Adrenal gland (tissue), 12 donors: ENCODE data around the gene IQCE. TPM values are rescaled to one million over a fixed set of nuclear protein-coding genes. Genes with fewer than 3 reads are reported as not detected.
A peak's percentile ranks its signal among the peaks of the same experiment; 100 is the strongest.

Source experiments
- DNase-seq, 7 donors: peaks; one replicate each; pipeline ENCODE4 v3.0.0-alpha.2; 2019 to 2020
- H3K27ac ChIP-seq, 5 donors: fragments of 200-600 bp; sonication (generic) in 4 of 5; 1 replicate in 3 of 5; 2 replicates in 2 of 5; pipeline versions ENCODE4 v1.5.1 to v1.8.0; 2016 to 2020; ENCODE audit warnings: mild to moderate bottlenecking in 1 of 5
- H3K27me3 ChIP-seq: fragments of 200-600 bp; 2 replicates; pipeline ENCODE4 v1.8.0; 2021
- H3K36me3 ChIP-seq, 2 donors: fragments of 200-600 bp; replicated peaks in 1 of 2; 1 replicate in 1 of 2; 2 replicates in 1 of 2; pipeline versions ENCODE4 v1.5.1 to v1.8.0; 2018 to 2022
- H3K4me1 ChIP-seq, 2 donors: fragments of 200-600 bp; replicated peaks in 1 of 2; 1 replicate in 1 of 2; 2 replicates in 1 of 2; pipeline versions ENCODE4 v1.5.1 to v1.8.0; 2018 to 2021
- H3K4me3 ChIP-seq, 4 donors: fragments of 200-600 bp; sonication (generic) in 3 of 4; one replicate each; pipeline ENCODE4 v1.5.1; 2016 to 2018
- H3K9me3 ChIP-seq, 3 donors: fragments of 200-600 bp; sonication (generic) in 1 of 3; replicated peaks in 1 of 3; 1 replicate in 2 of 3; 2 replicates in 1 of 3; pipeline versions ENCODE4 v1.5.1 to v1.8.0; 2016 to 2021
- POLR2A ChIP-seq, 2 donors: fragments of 450-650 bp; IDR thresholded peaks; one replicate each; pipeline ENCODE4 v1.6.1; 2017; ENCODE audit warnings: antibody characterized with exemption in 2 of 2, mild to moderate bottlenecking in 2 of 2, moderate library complexity in 1 of 2
- WGBS, 4 donors: extraction: QIAGEN DNeasy Blood & Tissue Kit in 2 of 4; methylation state at CpG; one replicate each; pipeline versions ENCODE4 v1.1.5 to v1.1.7; 2013 to 2017; 5-methylcytosine and 5-hydroxymethylcytosine counted together
- intact Hi-C, 2 donors: fragments of 100-400 bp; cut with DNase I; formaldehyde crosslinking; loops; one replicate each; pipeline versions ENCODE4 v1.14.1 to v1.15.0; 2022 to 2023
- polyA plus RNA-seq, 3 donors: library from polyadenylated mRNA; stranded (reverse); fragments of 200-250 nt in 2 of 3; fragments of 350-450 nt in 1 of 3; fragmentation: Illumina TruSeq in 1 of 3; extraction: RNeasy Lipid Tissue Mini Kit (QIAGEN cat#74804) in 1 of 3; gene quantifications; one replicate each; pipeline ENCODE4 v1.2.3, GENCODE V29; 2013 to 2014
- total RNA-seq, 9 donors: library from RNA; depleted of rRNA in 4 of 9; stranded (reverse); fragments of >200 nt in 4 of 9; fragments of 120-200 nt in 1 of 9; fragmentation: NEBNext Ultra II Directional in 1 of 9; extraction: Animal tissue kit (Norgen Biotek cat#: 25700) in 1 of 9; gene quantifications; one replicate each; pipeline versions ENCODE4 v1.1.0 to v1.2.4, GENCODE V29; 2013 to 2023
- TF ChIP-seq, protein P1 (sequence below), 6 experiments: fragments of 450-650 bp in 4 of 6; fragments of 200-600 bp in 2 of 6; sonication (generic) in 1 of 6; IDR thresholded peaks; 1 replicate in 5 of 6; 2 replicates in 1 of 6; pipeline versions ENCODE4 v1.5.1 to v1.8.0; 2016 to 2021; ENCODE audit warnings: antibody characterized with exemption in 6 of 6, mild to moderate bottlenecking in 2 of 6, moderate library complexity in 1 of 6
- donor health status: healthy with polysubstance abuse.
- donor health status: Bipolar disorder and iron deficiency.
- donor health status: DM: yes; HTN: yes; CAD: no.
- donor health status: DM: no; HTN: no; CAD: no.
- donor health status: DM: no; HTN: no; CAD: no.
- donor health status: DM: yes; HTN: yes; CAD: no.

The IQCE gene
- total and polyA plus RNA-seq, 12 donors, result 4.6 to 33.2 (median 13.8) TPM

DNA sequence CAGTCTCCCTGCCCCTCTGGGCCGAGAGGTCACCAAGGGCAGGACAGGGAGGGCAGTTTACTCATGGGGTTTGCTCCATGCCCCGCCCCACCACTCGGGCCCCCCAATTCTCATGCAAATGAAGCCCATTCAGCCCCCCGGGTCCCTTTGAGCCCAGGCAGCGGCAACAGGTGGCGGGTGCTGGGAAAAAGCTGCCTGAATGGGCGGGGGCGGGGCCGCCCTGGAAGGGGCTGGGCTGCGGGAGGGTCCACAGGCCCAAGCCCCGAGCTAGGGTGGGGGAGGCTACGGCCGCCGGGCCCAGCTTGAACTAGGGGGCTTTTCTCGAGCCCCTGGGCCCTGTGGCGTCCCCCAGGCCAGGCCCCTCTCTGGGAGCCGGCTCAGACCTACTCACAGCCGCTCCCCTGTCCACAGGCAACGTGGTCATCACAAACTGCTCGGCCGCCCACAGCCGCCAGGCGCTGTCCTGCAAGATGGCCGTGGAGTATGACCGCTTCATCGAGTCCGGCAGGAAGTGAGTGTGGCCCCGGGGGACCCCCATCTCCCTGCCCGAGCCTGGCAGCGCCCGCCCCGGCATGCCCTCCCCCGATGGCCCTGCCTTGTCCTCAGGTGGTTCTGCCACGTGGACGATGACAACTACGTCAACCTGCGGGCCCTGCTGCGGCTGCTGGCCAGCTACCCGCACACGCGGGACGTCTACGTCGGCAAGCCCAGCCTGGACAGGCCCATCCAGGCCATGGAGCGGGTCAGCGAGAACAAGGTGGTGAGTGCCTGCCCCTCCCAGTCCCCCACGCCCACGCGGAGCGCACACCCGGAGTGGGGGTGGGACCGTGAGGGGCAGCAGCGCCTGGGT, 33.7 kb upstream of the IQCE start:
- Histone ChIP-seq H3K27ac (peak overlapping the region in 1 of 5 donors; percentile 58), H3K27me3 (no peaks in the 10 kb centered on the region), H3K9me3 (no peaks in the 10 kb centered on the region), H3K4me1 (peaks cover 56 to 77% of the 10 kb centered on the region in 2 donors), H3K36me3 (peaks cover 0 to 23% of the 10 kb centered on the region in 2 donors), H3K4me3 (no peak overlapping the region)
- intact Hi-C loops, result no loop called here
- DNase-seq, result no peak
- WGBS, 4 donors, result 79 to 84% (median 84%) methylated on average over 18 to 53 of the region's 53 CpGs
- no peak for TF ChIP-seq POLR2A (IDR thresholded peaks at IDR 0.05)
- TF ChIP-seq, protein P1, sequence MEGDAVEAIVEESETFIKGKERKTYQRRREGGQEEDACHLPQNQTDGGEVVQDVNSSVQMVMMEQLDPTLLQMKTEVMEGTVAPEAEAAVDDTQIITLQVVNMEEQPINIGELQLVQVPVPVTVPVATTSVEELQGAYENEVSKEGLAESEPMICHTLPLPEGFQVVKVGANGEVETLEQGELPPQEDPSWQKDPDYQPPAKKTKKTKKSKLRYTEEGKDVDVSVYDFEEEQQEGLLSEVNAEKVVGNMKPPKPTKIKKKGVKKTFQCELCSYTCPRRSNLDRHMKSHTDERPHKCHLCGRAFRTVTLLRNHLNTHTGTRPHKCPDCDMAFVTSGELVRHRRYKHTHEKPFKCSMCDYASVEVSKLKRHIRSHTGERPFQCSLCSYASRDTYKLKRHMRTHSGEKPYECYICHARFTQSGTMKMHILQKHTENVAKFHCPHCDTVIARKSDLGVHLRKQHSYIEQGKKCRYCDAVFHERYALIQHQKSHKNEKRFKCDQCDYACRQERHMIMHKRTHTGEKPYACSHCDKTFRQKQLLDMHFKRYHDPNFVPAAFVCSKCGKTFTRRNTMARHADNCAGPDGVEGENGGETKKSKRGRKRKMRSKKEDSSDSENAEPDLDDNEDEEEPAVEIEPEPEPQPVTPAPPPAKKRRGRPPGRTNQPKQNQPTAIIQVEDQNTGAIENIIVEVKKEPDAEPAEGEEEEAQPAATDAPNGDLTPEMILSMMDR (IDR thresholded peaks at IDR 0.05), result no peak

DNA sequence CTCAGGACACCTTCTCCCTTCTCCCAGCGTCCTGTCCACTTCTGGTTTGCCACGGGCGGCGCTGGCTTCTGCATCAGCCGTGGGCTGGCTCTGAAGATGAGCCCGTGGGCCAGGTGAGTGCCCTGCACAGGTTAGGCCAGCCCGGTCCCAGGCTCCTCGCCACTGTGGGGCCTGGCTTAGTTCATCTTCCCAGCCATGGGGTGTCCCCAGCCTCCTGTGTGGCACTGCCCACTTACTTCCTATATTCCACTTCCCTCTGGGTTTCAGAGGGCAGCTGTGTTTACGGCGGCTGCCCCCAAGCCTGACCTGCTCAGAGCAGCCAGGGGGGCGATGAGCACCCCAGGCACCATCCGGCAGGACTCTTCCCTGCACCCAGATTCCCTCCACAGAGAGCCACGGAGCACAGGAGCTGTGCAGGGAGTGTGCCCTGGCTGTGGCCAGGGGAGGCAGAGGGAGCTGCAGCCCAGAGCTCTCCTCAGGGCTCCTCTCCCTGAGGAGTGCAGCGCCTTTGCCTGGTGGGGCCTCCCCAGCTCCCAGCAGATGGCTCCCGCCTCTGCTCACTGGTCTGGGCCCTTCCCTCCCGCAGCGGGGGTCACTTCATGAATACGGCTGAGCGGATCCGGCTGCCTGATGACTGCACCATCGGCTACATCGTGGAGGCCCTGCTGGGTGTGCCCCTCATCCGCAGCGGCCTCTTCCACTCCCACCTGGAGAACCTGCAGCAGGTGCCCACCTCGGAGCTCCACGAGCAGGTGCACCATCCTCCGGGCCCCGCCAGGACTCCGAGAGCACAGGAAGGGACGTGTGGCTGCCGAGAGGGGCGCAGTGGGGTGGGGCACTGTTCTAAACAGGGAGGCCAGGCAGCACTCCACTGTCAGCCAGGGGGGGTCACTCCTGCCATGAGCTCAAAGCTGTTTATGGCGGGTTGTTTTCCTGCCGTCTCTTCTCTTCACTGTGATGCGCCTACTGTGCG, 32.8 kb upstream of the IQCE start:
- Histone ChIP-seq H3K27me3 (no peaks in the 10 kb centered on the region), H3K36me3 (peaks cover 0 to 23% of the 10 kb centered on the region in 2 donors), H3K4me1 (peaks cover 58 to 81% of the 10 kb centered on the region in 2 donors), H3K27ac (no peak overlapping the region), H3K4me3 (no peak overlapping the region), H3K9me3 (no peaks in the 10 kb centered on the region)
- 85 to 93% (median 89%) methylated on average over 17 to 36 of the region's 36 CpGs for WGBS, 4 donors
- DNase-seq, result no peak
- intact Hi-C loops, result no loop called here
- no peak for TF ChIP-seq POLR2A (IDR thresholded peaks at IDR 0.05)
- TF ChIP-seq, protein P1 (IDR thresholded peaks at IDR 0.05), result no peak

DNA sequence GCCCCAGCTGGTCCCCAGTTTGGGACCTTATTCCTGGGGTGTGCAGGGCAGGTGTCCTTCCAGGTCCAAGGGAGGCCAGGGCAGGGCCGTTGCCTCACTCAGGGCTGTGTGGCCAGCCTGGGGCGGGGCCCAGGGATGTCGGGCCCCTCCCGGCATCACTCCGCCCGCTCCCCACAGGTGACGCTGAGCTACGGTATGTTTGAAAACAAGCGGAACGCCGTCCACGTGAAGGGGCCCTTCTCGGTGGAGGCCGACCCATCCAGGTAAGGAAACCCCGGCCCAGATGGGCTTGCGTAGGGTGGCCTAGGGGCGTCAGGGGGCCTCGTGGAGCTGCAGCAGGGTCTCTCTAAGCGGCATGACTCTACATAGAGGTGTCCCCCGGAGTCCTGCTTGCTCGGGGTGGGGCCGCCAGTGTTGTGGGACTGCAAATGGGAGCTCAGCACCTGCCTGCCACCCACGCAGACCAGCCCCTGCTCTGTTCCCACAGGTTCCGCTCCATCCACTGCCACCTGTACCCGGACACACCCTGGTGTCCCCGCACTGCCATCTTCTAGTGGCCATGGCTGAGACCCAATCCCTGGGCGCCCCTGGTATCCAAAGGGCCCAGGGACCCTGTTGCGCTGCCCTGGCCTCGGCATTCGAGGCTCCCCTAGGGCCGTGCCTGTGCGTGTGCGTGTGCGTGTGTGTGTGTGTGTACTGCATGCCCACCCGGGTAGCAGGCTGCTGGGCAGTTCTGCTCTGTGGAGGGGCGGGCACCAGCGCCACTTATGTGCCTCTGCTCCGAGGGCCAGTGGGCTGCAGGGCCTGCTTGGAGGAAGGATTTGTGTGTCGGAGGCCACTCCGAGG, 31.9 kb upstream of the IQCE start:
- WGBS, 4 donors, result 87 to 92% (median 90%) methylated on average over 3 to 40 of the region's 40 CpGs
- Histone ChIP-seq H3K27me3 (no peaks in the 10 kb centered on the region), H3K4me1 (peaks cover 58 to 76% of the 10 kb centered on the region in 2 donors), H3K27ac (no peak overlapping the region), H3K4me3 (no peak overlapping the region), H3K36me3 (peaks cover 0 to 23% of the 10 kb centered on the region in 2 donors), H3K9me3 (no peaks in the 10 kb centered on the region)
- TF ChIP-seq, protein P1 (IDR thresholded peaks at IDR 0.05), result no peak
- no peak for TF ChIP-seq POLR2A (IDR thresholded peaks at IDR 0.05)
- intact Hi-C loops, result no loop called here
- no peak for DNase-seq
